Transverse colon (tissue), 4 donors: ENCODE data around the gene SMAD6. TPM values are rescaled to one million over a fixed set of nuclear protein-coding genes. Genes with fewer than 3 reads are reported as not detected.
A peak's percentile ranks its signal among the peaks of the same experiment; 100 is the strongest.

Source experiments
- DNase-seq: peaks from one replicate; pipeline ENCODE4 v3.0.0-alpha.2; 2019
- H3K27ac ChIP-seq, 4 donors: fragments of 200-600 bp; sonication (generic); 2 replicates each; pipeline ENCODE4 v1.5.1; 2016 to 2018; ENCODE audit warnings: inconsistent platforms in 4 of 4
- H3K27me3 ChIP-seq: fragments of 200-600 bp; sonication (generic); 2 replicates; pipeline ENCODE4 v1.5.1; 2017; ENCODE audit warnings: inconsistent platforms
- H3K36me3 ChIP-seq, 4 donors: fragments of 200-600 bp; sonication (generic); 2 replicates each; pipeline ENCODE4 v1.5.1; 2017 to 2019; ENCODE audit warnings: inconsistent platforms in 4 of 4
- H3K4me1 ChIP-seq, 4 donors: fragments of 200-600 bp; sonication (generic); 2 replicates each; pipeline ENCODE4 v1.5.1; 2017 to 2020; ENCODE audit warnings: inconsistent platforms in 4 of 4
- H3K4me3 ChIP-seq, 4 donors: fragments of 200-600 bp; sonication (generic); 1 replicate in 1 of 4; 2 replicates in 3 of 4; pipeline versions ENCODE4 v1.5.1 to v1.6.1; 2017 to 2019; ENCODE audit warnings: inconsistent platforms in 4 of 4
- H3K9me3 ChIP-seq, 2 donors: fragments of 200-600 bp; sonication (generic); 2 replicates each; pipeline ENCODE4 v1.5.1; 2017 to 2019; ENCODE audit warnings: inconsistent platforms in 2 of 2
- EP300 ChIP-seq: sonication (generic); formaldehyde crosslinking; IDR thresholded peaks from one replicate; pipeline ENCODE4 v1.6.1; 2017; ENCODE audit warnings: antibody characterized with exemption, low read depth
- POLR2A ChIP-seq: fragments of 450-650 bp; IDR thresholded peaks from one replicate; pipeline ENCODE4 v1.6.1; 2016; ENCODE audit warnings: antibody characterized with exemption, mild to moderate bottlenecking, moderate library complexity
- POLR2AphosphoS5 ChIP-seq, 3 donors: sonication (generic); formaldehyde crosslinking; IDR thresholded peaks; one replicate each; pipeline ENCODE4 v1.6.1; 2016; ENCODE audit warnings: antibody characterized with exemption in 3 of 3
- WGBS, 2 donors: methylation state at CpG; one replicate each; pipeline ENCODE4 v1.1.5; 2018; ENCODE audit warnings: low coverage in 1 of 2; 5-methylcytosine and 5-hydroxymethylcytosine counted together
- in situ Hi-C, 4 donors: fragments of 200-750 bp; cut with MboI; loops; one replicate each; pipeline versions ENCODE4 v1.15.0 to v1.15.1; 2017; ENCODE audit warnings: low sequenced_read_pairs in 3 of 4, low pct_ligation_motif_present in 1 of 4, low pct_unique_long_range_greater_than_20kb in 1 of 4
- intact Hi-C: fragments of 100-400 bp; cut with DNase I; formaldehyde crosslinking; loops from one replicate; pipeline ENCODE4 v1.15.1; 2023; ENCODE audit warnings: low total_unique reads
- total RNA-seq, 4 donors: library from RNA; depleted of rRNA; stranded (reverse); fragments of >200 nt; gene quantifications; one replicate each; pipeline ENCODE4 v1.1.0, GENCODE V29; 2016
- TF ChIP-seq, protein P1 (sequence below), 5 experiments: fragments of 200-600 bp in 3 of 5; fragments of 450-650 bp in 2 of 5; sonication (generic) in 3 of 5; IDR thresholded peaks; 1 replicate in 2 of 5; 2 replicates in 3 of 5; pipeline ENCODE4 v1.5.1; 2016 to 2017; ENCODE audit warnings: antibody characterized with exemption in 5 of 5, inconsistent platforms in 3 of 5, mild to moderate bottlenecking in 2 of 5, moderate library complexity in 1 of 5

The SMAD6 gene
- total RNA-seq, 4 donors from 2014 or later: 6.7 to 214 (median 9.3) TPM

DNA sequence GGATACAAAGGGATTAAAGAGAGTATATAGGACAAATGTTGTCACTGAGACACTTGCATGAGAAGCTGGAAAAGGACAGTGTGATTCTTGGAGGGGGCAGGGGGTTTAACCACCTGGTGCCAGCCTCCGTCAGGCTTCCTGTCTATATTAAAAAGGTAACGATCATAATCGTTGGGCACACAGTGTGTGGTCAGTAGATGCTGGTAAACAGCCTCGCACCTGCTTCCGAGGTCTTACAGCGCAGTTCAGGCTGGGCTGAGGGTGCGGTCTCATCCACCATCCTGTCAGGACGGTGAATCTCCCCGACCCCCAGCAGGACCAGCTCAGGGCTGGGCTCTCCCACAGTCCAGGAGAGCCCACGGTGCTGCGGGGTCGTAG is 47.7 kb upstream of the SMAD6 start:
- no peak for TF ChIP-seq EP300
- TF ChIP-seq, protein P1, sequence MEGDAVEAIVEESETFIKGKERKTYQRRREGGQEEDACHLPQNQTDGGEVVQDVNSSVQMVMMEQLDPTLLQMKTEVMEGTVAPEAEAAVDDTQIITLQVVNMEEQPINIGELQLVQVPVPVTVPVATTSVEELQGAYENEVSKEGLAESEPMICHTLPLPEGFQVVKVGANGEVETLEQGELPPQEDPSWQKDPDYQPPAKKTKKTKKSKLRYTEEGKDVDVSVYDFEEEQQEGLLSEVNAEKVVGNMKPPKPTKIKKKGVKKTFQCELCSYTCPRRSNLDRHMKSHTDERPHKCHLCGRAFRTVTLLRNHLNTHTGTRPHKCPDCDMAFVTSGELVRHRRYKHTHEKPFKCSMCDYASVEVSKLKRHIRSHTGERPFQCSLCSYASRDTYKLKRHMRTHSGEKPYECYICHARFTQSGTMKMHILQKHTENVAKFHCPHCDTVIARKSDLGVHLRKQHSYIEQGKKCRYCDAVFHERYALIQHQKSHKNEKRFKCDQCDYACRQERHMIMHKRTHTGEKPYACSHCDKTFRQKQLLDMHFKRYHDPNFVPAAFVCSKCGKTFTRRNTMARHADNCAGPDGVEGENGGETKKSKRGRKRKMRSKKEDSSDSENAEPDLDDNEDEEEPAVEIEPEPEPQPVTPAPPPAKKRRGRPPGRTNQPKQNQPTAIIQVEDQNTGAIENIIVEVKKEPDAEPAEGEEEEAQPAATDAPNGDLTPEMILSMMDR (IDR thresholded peaks at IDR 0.05): no peak
- Histone ChIP-seq H3K27me3 (peaks cover 11% of the 10 kb centered on the region), H3K9me3 (no peaks in the 10 kb centered on the region), H3K4me1 (peaks cover 0 to 11% (median 8%) of the 10 kb centered on the region in 4 donors), H3K4me3 (no peak overlapping the region), H3K36me3 (no peaks in the 10 kb centered on the region), H3K27ac (no peak overlapping the region)
- 58% methylated on average over 7 of the region's 12 CpGs; no CpG with 5 or more reads in 1 of the 2 donors for WGBS, 2 donors
- no peak for DNase-seq
- intact Hi-C loops (no loop called here), in situ Hi-C loops (no loop called here)

DNA sequence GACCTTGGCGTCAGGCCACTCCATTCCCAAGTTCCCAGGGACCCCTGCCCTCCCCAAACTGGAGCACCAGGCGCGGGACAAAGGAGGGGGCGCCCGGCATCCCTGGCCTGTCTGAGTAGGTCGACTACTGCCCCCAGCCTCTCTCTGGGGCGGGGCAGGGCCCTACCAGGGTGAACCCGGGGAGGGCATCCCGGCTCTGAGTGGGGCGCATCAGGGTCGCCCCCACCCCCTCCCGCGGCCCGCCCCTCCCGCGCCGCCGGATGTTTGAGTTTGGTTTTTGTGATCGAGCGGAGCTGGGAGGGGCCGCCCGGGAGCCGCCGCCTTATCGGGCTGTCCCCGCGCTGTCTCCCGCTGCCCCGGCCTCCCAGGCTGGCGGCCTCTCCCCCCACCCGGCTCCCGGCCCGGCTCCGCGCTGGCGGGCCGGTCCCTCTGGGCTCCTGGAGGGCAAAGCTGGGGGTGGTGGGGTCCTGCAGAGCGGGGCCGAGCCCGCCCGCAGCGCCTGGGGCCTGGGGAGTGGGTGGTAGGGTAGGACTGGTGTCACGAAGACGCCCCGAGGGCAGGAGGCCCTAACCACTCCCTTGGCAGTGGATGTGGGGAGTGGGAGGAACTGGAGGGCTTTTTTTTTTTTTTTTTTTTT is 47.2 kb upstream of the SMAD6 start:
- Histone ChIP-seq H3K9me3 (no peaks in the 10 kb centered on the region), H3K4me1 (peaks cover 0 to 11% (median 8%) of the 10 kb centered on the region in 4 donors), H3K4me3 (peak overlapping the region in 2 of 4 donors; percentile 16 to 25), H3K27ac (peak overlapping the region in 1 of 4 donors; percentile 20), H3K36me3 (no peaks in the 10 kb centered on the region), H3K27me3 (peaks cover 11% of the 10 kb centered on the region)
- intact Hi-C loops (no loop called here), in situ Hi-C loops (no loop called here)
- WGBS, 2 donors: 19% methylated on average over 27 of the region's 45 CpGs; no CpG with 5 or more reads in 1 of the 2 donors
- no peak for TF ChIP-seq POLR2AphosphoS5 (IDR thresholded peaks at IDR 0.05)
- TF ChIP-seq POLR2A: no peak
- TF ChIP-seq, protein P1 (IDR thresholded peaks at IDR 0.05): no peak
- no peak for TF ChIP-seq EP300
- DNase-seq: no peak

DNA sequence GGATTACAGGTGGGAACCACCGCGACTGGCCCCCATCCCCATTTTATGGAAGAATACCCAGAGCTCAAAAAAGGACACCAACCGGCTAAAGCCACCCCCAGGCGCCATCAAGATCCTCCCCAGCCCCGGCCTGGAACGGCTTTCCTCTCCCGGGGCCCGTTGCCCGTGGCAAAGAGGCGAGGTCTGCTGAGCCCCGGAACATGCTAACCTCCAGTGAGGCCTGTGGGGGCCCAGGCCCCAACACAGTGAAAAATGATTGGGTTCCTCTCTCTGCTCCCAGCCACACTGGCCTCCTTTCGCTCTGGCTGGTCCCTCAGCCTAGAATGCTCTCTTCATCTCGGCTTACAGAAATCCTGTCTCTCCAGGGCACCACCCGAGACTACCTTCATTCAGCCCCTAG is 46.5 kb upstream of the SMAD6 start:
- TF ChIP-seq, protein P1 (IDR thresholded peaks at IDR 0.05): no peak
- TF ChIP-seq EP300 (no peak), POLR2AphosphoS5 (IDR thresholded peaks at IDR 0.05) (no peak), POLR2A (no peak)
- H3K4me1 ChIP-seq: peaks cover 0 to 11% (median 8%) of the 10 kb centered on the region in 4 donors
- H3K4me3 ChIP-seq: no peak overlapping the region
- H3K36me3 ChIP-seq: no peaks in the 10 kb centered on the region
- no peak for DNase-seq
- 84% methylated on average over 14 of the region's 14 CpGs; no CpG with 5 or more reads in 1 of the 2 donors for WGBS, 2 donors
- in situ Hi-C loops (no loop called here), intact Hi-C loops (no loop called here)
- no peak overlapping the region for H3K27ac ChIP-seq
- peaks cover 11% of the 10 kb centered on the region for H3K27me3 ChIP-seq
- no peaks in the 10 kb centered on the region for H3K9me3 ChIP-seq

DNA sequence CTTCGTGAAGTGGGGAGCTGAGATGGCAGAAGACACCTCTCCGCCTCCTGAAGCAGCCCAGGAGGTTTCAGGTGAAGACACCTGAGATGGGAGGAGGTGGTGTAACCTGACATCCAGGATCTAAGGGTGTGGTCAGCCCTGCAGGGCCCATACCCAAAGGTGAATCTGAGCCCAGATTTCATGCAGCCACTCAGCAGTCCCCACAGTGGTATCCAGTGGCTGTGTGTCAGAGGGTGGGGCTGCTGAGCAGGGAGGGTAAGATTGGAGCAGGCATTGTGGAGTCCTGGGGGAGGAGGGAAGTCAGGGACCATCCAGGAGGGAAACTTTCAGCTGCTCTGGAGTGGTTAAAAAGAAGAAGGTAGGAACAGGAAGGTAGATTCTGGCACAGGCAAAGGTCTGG is 46.0 kb upstream of the SMAD6 start:
- intact Hi-C loops (no loop called here), in situ Hi-C loops (no loop called here)
- WGBS, 2 donors: 96% methylated on average over 2 of the region's 2 CpGs; no CpG with 5 or more reads in 1 of the 2 donors

More for the DNA sequence above, 46.0 kb upstream of the SMAD6 start:
- peaks cover 11% of the 10 kb centered on the region for H3K27me3 ChIP-seq
- H3K9me3 ChIP-seq: no peaks in the 10 kb centered on the region
- no peak overlapping the region for H3K4me3 ChIP-seq
- DNase-seq: no peak
- TF ChIP-seq POLR2AphosphoS5 (IDR thresholded peaks at IDR 0.05): no peak
- TF ChIP-seq, protein P1 (IDR thresholded peaks at IDR 0.05): no peak
- TF ChIP-seq POLR2A: no peak
- TF ChIP-seq EP300: no peak
- H3K4me1 ChIP-seq: peaks cover 0 to 11% (median 8%) of the 10 kb centered on the region in 4 donors
- no peaks in the 10 kb centered on the region for H3K36me3 ChIP-seq
- no peak overlapping the region for H3K27ac ChIP-seq
